Measurements from ENCODE around the gene LPP. TPM values are rescaled to one million over a fixed set of nuclear protein-coding genes. Genes with fewer than 3 reads are reported as not detected.

LPP gene
- total RNA-seq, 1 experiment from 2014 or later = 0.04 TPM

DNA sequence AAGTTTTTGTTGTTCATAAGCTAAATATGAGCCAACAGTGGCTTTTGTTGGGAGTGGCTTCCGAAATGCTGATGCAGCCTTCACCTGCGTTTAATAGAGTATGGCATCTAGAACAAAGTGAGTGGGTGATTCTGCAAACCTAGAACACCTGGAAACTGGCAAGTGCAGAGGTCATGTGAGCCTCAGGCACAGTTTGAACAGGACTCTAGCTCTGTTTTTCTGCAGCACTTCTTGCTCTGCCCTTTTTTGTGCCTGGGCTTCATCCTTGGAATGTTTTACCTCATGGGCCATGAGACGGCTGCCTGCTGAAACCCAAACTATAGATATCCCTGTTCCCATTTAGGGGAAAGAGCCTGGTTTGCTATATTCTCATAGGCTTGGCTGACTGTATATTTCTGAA is 73.5 kb downstream of the LPP start:
- no peaks in the 10 kb centered on the region for H3K4me1 ChIP-seq
- H3K27ac ChIP-seq = no peak overlapping the region
- DNase-seq = no peak
- no peak overlapping the region for H3K4me3 ChIP-seq
- H3K27me3 ChIP-seq = no peaks in the 10 kb centered on the region
- H3K36me3 ChIP-seq = no peaks in the 10 kb centered on the region
- H3K9me3 ChIP-seq (replicated peaks) = no peaks in the 10 kb centered on the region

DNA sequence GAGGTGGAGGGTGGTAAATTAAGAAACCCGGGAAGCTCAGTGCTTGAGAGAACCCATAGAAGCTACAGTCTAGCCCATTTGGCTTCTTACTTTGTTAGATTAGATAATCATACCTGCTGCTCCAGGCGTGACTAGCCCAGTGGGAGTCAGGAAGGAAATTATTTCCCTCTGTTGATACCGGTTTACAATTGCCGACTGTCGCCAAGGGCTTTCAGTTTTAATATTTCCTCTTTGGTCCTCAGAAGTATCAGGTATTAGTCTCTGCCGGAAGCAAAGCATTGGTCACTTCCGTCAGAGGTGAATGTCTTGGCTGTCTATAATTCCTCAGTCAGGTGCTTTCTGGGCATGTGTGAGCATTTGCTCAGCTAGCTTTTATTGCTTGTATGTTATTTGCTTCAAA is 75.2 kb downstream of the LPP start:
- Histone ChIP-seq H3K4me1 (no peaks in the 10 kb centered on the region), H3K4me3 (no peak overlapping the region), H3K9me3 (replicated peaks) (no peaks in the 10 kb centered on the region), H3K36me3 (no peaks in the 10 kb centered on the region), H3K27ac (no peak overlapping the region), H3K27me3 (no peaks in the 10 kb centered on the region)
- no peak for DNase-seq

GRCh38 chr3:188229726-188230125 is 75.8 kb downstream of the LPP start:
- Histone ChIP-seq H3K4me1 (no peaks in the 10 kb centered on the region), H3K36me3 (no peaks in the 10 kb centered on the region), H3K4me3 (no peak overlapping the region), H3K27ac (no peak overlapping the region), H3K9me3 (replicated peaks) (no peaks in the 10 kb centered on the region), H3K27me3 (no peaks in the 10 kb centered on the region)
- no peak for DNase-seq

GRCh38 chr3:188230962-188231361 is 77.0 kb downstream of the LPP start:
- H3K4me3 ChIP-seq = no peak overlapping the region
- no peak for DNase-seq
- no peak overlapping the region for H3K27ac ChIP-seq
- no peaks in the 10 kb centered on the region for H3K27me3 ChIP-seq
- H3K36me3 ChIP-seq = no peaks in the 10 kb centered on the region
- H3K4me1 ChIP-seq = no peaks in the 10 kb centered on the region
- H3K9me3 ChIP-seq (replicated peaks) = no peaks in the 10 kb centered on the region

DNA sequence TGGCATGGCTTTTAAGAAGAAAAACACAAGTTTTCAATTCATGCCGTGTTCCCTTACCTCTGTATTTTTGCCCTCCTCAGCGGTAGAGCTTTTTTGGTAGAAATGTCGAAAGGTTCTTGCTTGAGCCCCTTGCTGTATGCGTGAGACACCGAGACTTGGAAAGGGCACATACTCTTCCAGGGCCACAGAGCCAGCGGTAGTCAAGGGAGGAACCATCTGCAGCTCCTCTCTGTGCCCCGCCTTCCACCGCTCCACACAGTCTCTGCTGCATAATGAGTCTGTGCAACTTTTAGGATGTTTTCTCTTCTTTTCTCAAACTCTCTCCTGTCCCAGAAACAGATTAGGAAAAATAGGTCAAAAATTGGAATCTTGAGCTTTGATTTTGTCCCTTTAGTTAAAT is 77.5 kb downstream of the LPP start:
- Histone ChIP-seq H3K4me3 (no peak overlapping the region), H3K36me3 (no peaks in the 10 kb centered on the region), H3K9me3 (replicated peaks) (no peaks in the 10 kb centered on the region), H3K27ac (no peak overlapping the region), H3K4me1 (no peaks in the 10 kb centered on the region), H3K27me3 (no peaks in the 10 kb centered on the region)
- no peak for DNase-seq

DNA sequence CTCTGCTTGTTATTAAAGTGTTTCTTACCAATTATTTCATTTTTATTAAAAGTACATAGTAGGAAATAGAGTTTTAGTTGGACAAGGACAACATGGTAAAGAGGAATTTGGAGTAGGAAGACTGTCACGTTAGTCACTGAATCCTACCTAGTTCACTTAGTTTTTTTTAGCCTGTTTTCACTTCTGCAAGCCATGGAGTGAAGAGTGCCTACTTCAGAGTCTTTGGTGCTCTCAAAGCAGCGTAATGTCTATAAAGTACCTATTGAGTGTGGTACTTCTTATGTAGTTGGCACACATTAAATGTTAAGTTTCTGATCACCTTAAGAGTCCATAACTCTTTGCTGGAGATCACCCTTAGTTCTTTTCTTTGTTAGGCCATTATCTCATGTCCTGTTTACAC is 78.7 kb downstream of the LPP start:
- DNase-seq = no peak
- no peaks in the 10 kb centered on the region for H3K9me3 ChIP-seq (replicated peaks)
- no peak overlapping the region for H3K4me3 ChIP-seq
- no peaks in the 10 kb centered on the region for H3K4me1 ChIP-seq
- no peaks in the 10 kb centered on the region for H3K36me3 ChIP-seq
- H3K27ac ChIP-seq = no peak overlapping the region
- no peaks in the 10 kb centered on the region for H3K27me3 ChIP-seq

GRCh38 chr3:188233320-188233719 is 79.4 kb downstream of the LPP start:
- H3K4me1 ChIP-seq = no peaks in the 10 kb centered on the region
- H3K4me3 ChIP-seq = no peak overlapping the region
- no peaks in the 10 kb centered on the region for H3K36me3 ChIP-seq
- DNase-seq = no peak
- no peaks in the 10 kb centered on the region for H3K9me3 ChIP-seq (replicated peaks)
- no peak overlapping the region for H3K27ac ChIP-seq
- H3K27me3 ChIP-seq = no peaks in the 10 kb centered on the region

GRCh38 chr3:188234132-188234531 is 80.2 kb downstream of the LPP start:
- H3K4me1 ChIP-seq = no peaks in the 10 kb centered on the region
- H3K9me3 ChIP-seq (replicated peaks) = no peaks in the 10 kb centered on the region
- no peaks in the 10 kb centered on the region for H3K36me3 ChIP-seq
- no peak overlapping the region for H3K27ac ChIP-seq
- H3K4me3 ChIP-seq = no peak overlapping the region
- no peaks in the 10 kb centered on the region for H3K27me3 ChIP-seq
- DNase-seq = no peak

DNA sequence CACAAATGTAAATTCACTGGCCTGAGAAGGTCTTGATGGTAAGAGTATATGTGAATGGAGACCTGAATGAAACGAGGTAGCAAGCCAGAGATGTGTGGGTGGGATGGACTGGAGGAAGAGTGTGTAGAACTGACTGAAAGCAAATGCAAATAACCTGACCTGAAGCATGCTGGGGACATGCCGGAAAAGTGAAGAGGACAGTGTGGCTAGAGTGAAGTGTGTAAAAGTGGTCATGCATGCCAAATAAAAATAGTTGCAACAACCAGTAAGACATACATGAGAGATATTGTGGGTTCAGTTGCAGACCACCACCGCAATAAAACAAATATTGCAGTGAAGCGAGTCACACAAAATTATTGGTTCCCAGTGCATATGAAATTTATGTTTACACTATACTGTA is 82.3 kb downstream of the LPP start:
- DNase-seq = no peak
- no peaks in the 10 kb centered on the region for H3K4me1 ChIP-seq

DNA sequence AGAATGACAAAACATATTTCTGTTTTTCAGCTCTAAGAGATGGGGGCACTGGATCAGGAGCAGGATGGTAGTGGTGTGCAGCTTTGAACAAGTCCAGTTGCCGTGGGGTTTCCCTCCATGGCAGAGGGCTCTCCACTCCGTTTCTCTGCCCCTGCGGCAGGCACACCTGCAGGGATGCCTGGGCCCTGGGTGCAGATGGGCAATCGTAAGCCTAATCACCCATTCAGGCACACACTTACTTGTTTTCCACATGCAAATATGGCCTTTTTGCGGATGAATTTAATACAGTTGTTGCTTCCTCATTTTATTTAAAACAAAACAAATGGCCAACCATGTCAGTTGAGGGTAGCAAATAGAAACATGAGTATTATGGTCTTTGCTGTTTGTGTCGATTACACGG is 85.1 kb downstream of the LPP start:
- H3K36me3 ChIP-seq = no peaks in the 10 kb centered on the region
- H3K9me3 ChIP-seq (replicated peaks) = no peaks in the 10 kb centered on the region
- no peak overlapping the region for H3K4me3 ChIP-seq
- H3K4me1 ChIP-seq = no peaks in the 10 kb centered on the region
- H3K27me3 ChIP-seq = no peaks in the 10 kb centered on the region
- no peak overlapping the region for H3K27ac ChIP-seq
- DNase-seq = no peak

More for the DNA sequence above, 82.3 kb downstream of the LPP start:
- no peak overlapping the region for H3K27ac ChIP-seq
- no peak overlapping the region for H3K4me3 ChIP-seq
- H3K36me3 ChIP-seq = no peaks in the 10 kb centered on the region
- H3K9me3 ChIP-seq (replicated peaks) = no peaks in the 10 kb centered on the region
- H3K27me3 ChIP-seq = no peaks in the 10 kb centered on the region

- no peaks in the 10 kb centered on the region for H3K36me3 ChIP-seq
- DNase-seq = no peak
- no peak overlapping the region for H3K4me3 ChIP-seq
- H3K9me3 ChIP-seq (replicated peaks) = no peaks in the 10 kb centered on the region
- no peaks in the 10 kb centered on the region for H3K27me3 ChIP-seq
- no peak overlapping the region for H3K27ac ChIP-seq
- H3K4me1 ChIP-seq = no peaks in the 10 kb centered on the region
Observed at GRCh38 chr3:188239577-188239976, 85.6 kb downstream of the LPP start.

DNA sequence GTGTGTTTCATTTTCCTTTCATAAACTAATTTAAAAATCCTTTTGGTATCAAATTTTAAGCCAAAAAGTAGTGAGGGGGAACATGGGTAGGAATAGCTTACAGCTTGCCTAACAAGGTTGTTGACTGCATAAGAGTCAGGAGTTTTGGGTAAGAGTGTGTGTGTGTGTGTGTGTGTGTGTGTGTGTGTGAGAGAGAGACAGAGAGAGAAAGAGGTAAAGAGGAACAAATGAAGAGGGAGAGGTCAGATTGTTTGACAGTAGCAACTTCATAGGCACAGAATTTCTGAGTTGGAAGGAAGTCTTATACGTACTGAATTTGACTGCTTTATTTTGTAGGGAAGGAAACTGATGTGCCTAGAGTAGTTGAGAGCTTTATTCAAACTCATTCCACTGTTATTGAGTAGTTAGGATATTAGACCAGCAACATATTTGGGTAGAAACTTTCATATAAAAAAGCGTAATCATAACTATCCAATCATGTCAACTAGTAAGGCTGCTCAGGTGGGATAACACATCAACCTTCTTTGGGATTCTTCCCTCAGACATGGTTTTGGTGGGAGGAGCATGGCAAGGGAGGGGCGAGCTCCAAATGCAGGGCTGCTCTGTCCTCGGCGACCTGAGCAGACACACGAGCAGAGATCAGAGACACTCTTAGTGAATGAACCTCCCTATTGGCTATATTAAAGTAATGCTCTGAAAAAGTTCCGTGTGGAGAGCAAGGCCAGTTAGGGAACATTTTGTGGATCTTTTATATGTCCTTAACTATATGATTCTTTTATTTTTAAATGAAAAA is 86.4 kb downstream of the LPP start:
- DNase-seq = no peak
- Histone ChIP-seq H3K9me3 (replicated peaks) (no peaks in the 10 kb centered on the region), H3K27ac (no peak overlapping the region), H3K27me3 (no peaks in the 10 kb centered on the region), H3K4me3 (no peak overlapping the region), H3K36me3 (no peaks in the 10 kb centered on the region), H3K4me1 (no peaks in the 10 kb centered on the region)

DNA sequence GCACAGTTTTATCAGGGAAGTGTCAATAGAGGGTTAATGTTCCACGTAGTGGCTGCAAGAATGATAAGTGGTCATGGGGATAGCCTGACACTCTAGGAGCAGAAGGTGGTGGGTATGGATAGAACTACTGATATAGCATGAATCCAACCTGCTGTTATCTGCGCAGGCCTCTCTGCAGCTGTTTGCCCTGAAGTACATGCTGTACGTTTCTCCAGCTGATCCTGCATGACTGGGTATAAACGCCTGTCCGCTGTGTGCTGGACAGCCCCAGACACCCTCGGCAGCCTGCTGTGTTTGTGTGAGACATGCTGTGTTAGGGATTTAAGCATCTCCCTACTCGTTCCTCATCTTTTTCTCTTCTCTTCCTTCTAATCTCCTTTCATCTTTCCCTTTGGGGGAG is 87.1 kb downstream of the LPP start:
- Histone ChIP-seq H3K4me1 (no peaks in the 10 kb centered on the region), H3K36me3 (no peaks in the 10 kb centered on the region), H3K4me3 (no peak overlapping the region), H3K27ac (no peak overlapping the region), H3K27me3 (no peaks in the 10 kb centered on the region), H3K9me3 (replicated peaks) (no peaks in the 10 kb centered on the region)
- peak; percentile 1 for DNase-seq

- Histone ChIP-seq H3K36me3 (no peaks in the 10 kb centered on the region), H3K4me1 (no peaks in the 10 kb centered on the region), H3K27me3 (no peaks in the 10 kb centered on the region), H3K9me3 (replicated peaks) (no peaks in the 10 kb centered on the region), H3K4me3 (no peak overlapping the region), H3K27ac (no peak overlapping the region)
- DNase-seq = no peak
Observed at GRCh38 chr3:188241883-188242282, 87.9 kb downstream of the LPP start.

- Histone ChIP-seq H3K4me1 (no peaks in the 10 kb centered on the region), H3K9me3 (replicated peaks) (no peaks in the 10 kb centered on the region), H3K27me3 (no peaks in the 10 kb centered on the region), H3K27ac (no peak overlapping the region), H3K4me3 (no peak overlapping the region), H3K36me3 (no peaks in the 10 kb centered on the region)
- DNase-seq = no peak
Observed at GRCh38 chr3:188242436-188243123, 88.6 kb downstream of the LPP start.

All from SJCRH30 (cell line).